H1 (cell line): ENCODE data around the gene LMX1B. TPM values are rescaled to one million over a fixed set of nuclear protein-coding genes. Genes with fewer than 3 reads are reported as not detected.
A peak's percentile ranks its signal among the peaks of the same experiment; 100 is the strongest.

Experiments used
- CTCF ChIA-PET: fragments of 300-600 bp; sonication (Branson Sonifier 250); formaldehyde crosslinking; loops from one replicate; lab custom pipeline; 2021; ENCODE audit not compliant: partially characterized antibody; lab: Charles Lee
- POLR2A ChIA-PET: fragments of 300-600 bp; sonication (Branson Sonifier 250); formaldehyde crosslinking; loops from one replicate; lab custom pipeline; 2021; ENCODE audit warnings: inconsistent platforms; ENCODE audit not compliant: partially characterized antibody; lab: Charles Lee
- DNase-seq, 2 experiments: peaks; one replicate each; pipeline versions ENCODE4 v3.0.0 to v3.0.0-alpha.2; 2010 to 2022; ENCODE audit warnings: low spot score in 2 of 2, low read depth in 1 of 2, mixed read lengths in 1 of 2
- FAIRE-seq: peaks from 2 replicates; lab custom pipeline; 2011; peaks lifted over from hg19 to GRCh38; lab: Jason Lieb, UNC
- H2AFZ ChIP-seq: 2 replicates; pipeline ENCODE4 v1.8.1; 2012; ENCODE audit warnings: low read length, inconsistent platforms
- H2AK5ac ChIP-seq: 2 replicates; pipeline ENCODE4 v1.6.1; 2013; ENCODE audit warnings: low read depth, low read length
- H2BK120ac ChIP-seq: replicated peaks from 2 replicates; pipeline ENCODE3; 2013; ENCODE audit warnings: low read depth, low read length, inconsistent platforms
- H2BK12ac ChIP-seq: 2 replicates; pipeline ENCODE4 v1.6.1; 2013; ENCODE audit warnings: low read depth, low read length
- H2BK15ac ChIP-seq: 2 replicates; pipeline ENCODE4 v1.6.1; 2013; ENCODE audit warnings: low read length
- H2BK20ac ChIP-seq: 2 replicates; pipeline ENCODE4 v1.6.1; 2013; ENCODE audit warnings: low read length
- H2BK5ac ChIP-seq: 2 replicates; pipeline ENCODE4 v1.6.1; 2013; ENCODE audit warnings: low read depth, low read length
- H3K14ac ChIP-seq: 2 replicates; pipeline ENCODE4 v1.6.1; 2013; ENCODE audit warnings: inconsistent platforms; ENCODE audit not compliant: insufficient read length
- H3K18ac ChIP-seq: 2 replicates; pipeline ENCODE4 v1.6.1; 2013; ENCODE audit warnings: low read length; ENCODE audit errors: extremely low read depth
- H3K23ac ChIP-seq: 2 replicates; pipeline ENCODE4 v1.6.1; 2013; ENCODE audit warnings: inconsistent platforms; ENCODE audit not compliant: insufficient read length
- H3K23me2 ChIP-seq: 2 replicates; pipeline ENCODE4 v1.6.1; 2013; ENCODE audit warnings: low read depth, low read length
- H3K27ac ChIP-seq: 2 replicates; pipeline ENCODE4 v1.6.1; 2011; ENCODE audit warnings: low read depth, low read length, inconsistent platforms
- H3K27me3 ChIP-seq, 4 experiments: replicated peaks in 1 of 4; 1 replicate in 1 of 4; 2 replicates in 3 of 4; pipeline versions ENCODE4 v1.6.1 to v1.8.1; 2011 to 2013; ENCODE audit warnings: low read length in 3 of 4, mild to moderate bottlenecking in 3 of 4, inconsistent platforms in 2 of 4, mixed read lengths in 2 of 4, moderate library complexity in 1 of 4; ENCODE audit not compliant: control insufficient read depth in 3 of 4, insufficient read depth in 3 of 4; ENCODE audit errors: extremely low read depth in 1 of 4
- H3K36me3 ChIP-seq, 4 experiments: 2 replicates each; pipeline versions ENCODE4 v1.6.1 to v1.8.1; 2011 to 2013; ENCODE audit warnings: mild to moderate bottlenecking in 4 of 4, low read length in 3 of 4, moderate library complexity in 2 of 4, control low read depth in 1 of 4, inconsistent platforms in 1 of 4; ENCODE audit not compliant: insufficient read depth in 4 of 4, control insufficient read depth in 2 of 4
- H3K4ac ChIP-seq: replicated peaks from 2 replicates; pipeline ENCODE3; 2013; ENCODE audit warnings: low read length, low read depth, mixed read lengths, inconsistent platforms; ENCODE audit not compliant: insufficient read length
- H3K4me1 ChIP-seq, 4 experiments: replicated peaks in 1 of 4; 1 replicate in 1 of 4; 2 replicates in 3 of 4; pipeline versions ENCODE4 v1.6.1 to v1.8.1; 2011 to 2013; ENCODE audit warnings: low read length in 3 of 4, inconsistent platforms in 2 of 4, mixed read lengths in 1 of 4; ENCODE audit not compliant: insufficient read depth in 4 of 4, control insufficient read depth in 3 of 4
- H3K4me2 ChIP-seq, 2 experiments: 2 replicates each; pipeline versions ENCODE4 v1.6.1 to v1.8.1; 2011 to 2013; ENCODE audit warnings: low read depth in 2 of 2, low read length in 2 of 2, control low read depth in 1 of 2, inconsistent platforms in 1 of 2, mild to moderate bottlenecking in 1 of 2; ENCODE audit not compliant: insufficient read depth in 1 of 2
- H3K4me3 ChIP-seq, 4 experiments: fragments of 200-600, 300-600 bp in 1 of 4; sonication (generic), shearing (Covaris generic), sonication (Bioruptor Twin) in 1 of 4; 2 replicates each; pipeline versions ENCODE4 v1.5.1 to v1.8.1; 2011 to 2016; ENCODE audit warnings: low read length in 4 of 4, low read depth in 3 of 4, control low read depth in 2 of 4, inconsistent platforms in 2 of 4, mild to moderate bottlenecking in 2 of 4, mixed read lengths in 1 of 4, moderate library complexity in 1 of 4; ENCODE audit not compliant: insufficient read depth in 2 of 4; ENCODE audit errors: extremely low read depth in 1 of 4
- H3K56ac ChIP-seq: replicated peaks from 2 replicates; pipeline ENCODE3; 2013; ENCODE audit warnings: low read depth, mild to moderate bottlenecking, mixed read lengths, low read length, inconsistent platforms; ENCODE audit not compliant: insufficient read length
- H3K79me1 ChIP-seq: 2 replicates; pipeline ENCODE4 v1.6.1; 2013; ENCODE audit warnings: low read depth, low read length, control low read depth
- H3K79me2 ChIP-seq, 2 experiments: 2 replicates each; pipeline versions ENCODE4 v1.6.1 to v1.8.1; 2012 to 2013; ENCODE audit warnings: low read length in 2 of 2, mild to moderate bottlenecking in 2 of 2, inconsistent platforms in 1 of 2; ENCODE audit not compliant: insufficient read depth in 2 of 2, control insufficient read depth in 1 of 2
- H3K9ac ChIP-seq, 4 experiments: replicated peaks in 1 of 4; 1 replicate in 1 of 4; 2 replicates in 3 of 4; pipeline versions ENCODE4 v1.6.1 to v1.8.1; 2011 to 2013; ENCODE audit warnings: low read depth in 3 of 4, low read length in 3 of 4, control low read depth in 2 of 4, mild to moderate bottlenecking in 2 of 4, moderate library complexity in 2 of 4, inconsistent platforms in 1 of 4; ENCODE audit errors: extremely low read depth in 1 of 4
- H3K9me3 ChIP-seq, 2 experiments: 2 replicates each; pipeline versions ENCODE4 v1.6.1 to v1.8.1; 2012 to 2013; ENCODE audit warnings: mild to moderate bottlenecking in 2 of 2, moderate library complexity in 2 of 2, control low read depth in 1 of 2, inconsistent platforms in 1 of 2, low read depth in 1 of 2, low read length in 1 of 2, mixed read lengths in 1 of 2; ENCODE audit not compliant: insufficient read depth in 2 of 2
- H4K20me1 ChIP-seq, 2 experiments: replicated peaks in 1 of 2; 2 replicates each; pipeline versions ENCODE3 to v1.8.1; 2011 to 2013; ENCODE audit warnings: inconsistent platforms in 2 of 2, low read length in 2 of 2, mild to moderate bottlenecking in 1 of 2; ENCODE audit not compliant: insufficient read depth in 2 of 2, control insufficient read depth in 1 of 2
- H4K5ac ChIP-seq: 2 replicates; pipeline ENCODE4 v1.6.1; 2013; ENCODE audit warnings: low read length, low read depth, mixed read lengths, inconsistent platforms; ENCODE audit not compliant: insufficient read length
- H4K8ac ChIP-seq: 2 replicates; pipeline ENCODE4 v1.8.0; 2013; ENCODE audit warnings: mild to moderate bottlenecking, moderate library complexity, low read length, inconsistent platforms; ENCODE audit not compliant: insufficient read depth; ENCODE audit errors: extremely low read depth
- H4K91ac ChIP-seq: replicated peaks from 2 replicates; pipeline ENCODE3; 2013; ENCODE audit warnings: low read length, mixed read lengths, inconsistent platforms; ENCODE audit not compliant: insufficient read length
- GABPA ChIP-seq: IDR thresholded peaks from 2 replicates; pipeline ENCODE4 v1.6.1; 2011; ENCODE audit warnings: mild to moderate bottlenecking, low read length, moderate library complexity, borderline replicate concordance; ENCODE audit not compliant: insufficient read depth
- GTF2F1 ChIP-seq: IDR thresholded peaks from 2 replicates; pipeline ENCODE4 v1.6.1; 2012; ENCODE audit warnings: low read depth, low read length, improper control_type of control experiment, borderline replicate concordance
- HDAC6 ChIP-seq: IDR thresholded peaks from one replicate; pipeline ENCODE4 v1.7.1; 2012; ENCODE audit warnings: low read depth, mild to moderate bottlenecking, inconsistent platforms, low read length, moderate library complexity
- JUN ChIP-seq: IDR thresholded peaks from 2 replicates; pipeline ENCODE4 v1.6.1; 2011; ENCODE audit warnings: low read depth, mild to moderate bottlenecking, improper control_type of control experiment, low read length
- NRF1 ChIP-seq: IDR thresholded peaks from 2 replicates; pipeline ENCODE4 v1.6.1; 2011; ENCODE audit warnings: mild to moderate bottlenecking, low read depth, low read length, improper control_type of control experiment
- PHF8 ChIP-seq: fragments of 200-600 bp; sonication (generic); conservative IDR thresholded peaks from 2 replicates; pipeline ENCODE4 v1.7.1; 2012; ENCODE audit warnings: low read depth, mild to moderate bottlenecking, inconsistent platforms, low read length, moderate library complexity
- SP1 ChIP-seq: IDR thresholded peaks from 2 replicates; pipeline ENCODE4 v1.6.1; 2011; ENCODE audit warnings: low read depth, low read length
- SUZ12 ChIP-seq: fragments of 200-600 bp; sonication (generic); IDR thresholded peaks from 2 replicates; pipeline ENCODE4 v1.6.1; 2012; ENCODE audit warnings: mild to moderate bottlenecking, inconsistent platforms, low read length, moderate library complexity, mixed read lengths
- TAF1 ChIP-seq: IDR thresholded peaks from 2 replicates; pipeline ENCODE4 v1.6.1; 2011; ENCODE audit warnings: mild to moderate bottlenecking, low read depth, low read length
- YY1 ChIP-seq: IDR thresholded peaks from 2 replicates; pipeline ENCODE4 v1.6.1; 2011; ENCODE audit warnings: low read depth, mild to moderate bottlenecking, low read length
- WGBS, 2 experiments: shearing (Covaris generic) in 1 of 2; methylation state at CpG; one replicate each; pipeline versions ENCODE4 v1.1.6 to v1.1.7; 2013 to 2015; ENCODE audit warnings: low lambda C conversion rate in 2 of 2, mixed read lengths in 2 of 2, inconsistent platforms in 1 of 2, low coverage in 1 of 2, missing lambda C conversion rate in 1 of 2; ENCODE audit not compliant: insufficient replicate concordance in 2 of 2, insufficient coverage in 1 of 2, insufficient read length in 1 of 2; ENCODE audit errors: extremely low coverage in 1 of 2, missing lambda C conversion rate in 1 of 2; 5-methylcytosine and 5-hydroxymethylcytosine counted together
- polyA plus RNA-seq, 7 experiments: library from polyadenylated mRNA; depleted of rRNA in 3 of 7; stranded (reverse) in 5 of 7; unstranded in 2 of 7; fragments of >200 nt in 5 of 7; fragments of 200-250 nt in 2 of 7; gene quantifications; 1 replicate in 5 of 7; 2 replicates in 1 of 7; 4 replicates in 1 of 7; pipeline versions ENCODE4 v1.2.1 to v1.2.3, GENCODE V29; 2011 to 2013; ENCODE audit warnings: missing spikeins in 2 of 7, mixed read lengths in 2 of 7
- total RNA-seq: library from RNA; stranded (reverse); fragmentation: NEBNext Ultra II Directional; extraction: Animal tissue kit (Norgen Biotek cat#: 25700); gene quantifications from 2 replicates; pipeline ENCODE4 v1.2.1, GENCODE V29; 2021
- TF ChIP-seq, protein P1 (sequence below): IDR thresholded peaks from 2 replicates; pipeline ENCODE4 v1.6.1; 2012; ENCODE audit warnings: inconsistent platforms
- TF ChIP-seq, protein P2 (sequence below): IDR thresholded peaks from 2 replicates; pipeline ENCODE4 v1.6.1; 2012; ENCODE audit warnings: inconsistent platforms

The LMX1B gene
- total and polyA plus RNA-seq, 2 of the 8 experiments (the other 6 are each of a cell fraction or from before 2014, with no cell fraction given) = 0.09 to 0.37 TPM

DNA sequence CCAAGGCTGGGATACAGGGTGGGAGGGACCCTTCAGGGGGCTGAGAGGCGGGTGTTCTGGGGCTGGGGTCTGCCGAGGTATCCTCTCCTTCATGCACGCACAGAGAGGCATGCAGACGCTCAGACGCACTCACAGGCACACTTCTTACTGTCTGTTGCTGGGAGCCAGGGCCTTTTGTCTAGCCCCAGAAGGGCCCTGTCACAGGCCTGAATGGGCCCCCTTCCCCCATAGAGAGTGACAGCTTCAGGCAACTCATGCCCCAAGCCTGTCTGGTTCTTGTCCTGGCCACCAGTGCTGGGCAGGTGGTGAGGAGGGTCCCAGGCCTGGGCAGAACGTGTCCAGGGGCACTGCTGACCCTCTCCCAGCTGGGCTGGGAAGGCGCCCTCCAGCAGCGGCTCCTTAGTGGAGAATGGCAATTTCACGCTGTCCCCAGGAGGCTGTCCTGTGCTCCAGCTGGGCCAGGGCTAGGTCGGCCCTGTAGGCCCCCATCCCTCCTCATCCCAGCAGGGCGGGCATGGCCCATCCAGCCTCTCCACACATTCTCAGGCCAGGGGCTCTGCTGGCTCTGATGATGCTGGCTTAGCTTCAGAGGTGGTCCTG, 45.3 kb downstream of the LMX1B start:
- no peak overlapping the region for H4K8ac ChIP-seq
- H4K20me1 ChIP-seq = no peaks in the 10 kb centered on the region
- H3K36me3 ChIP-seq = no peaks in the 10 kb centered on the region; a peak in 1 of 8 replicates
- H2BK15ac ChIP-seq = peak overlapping the region; percentile 95
- H2AFZ ChIP-seq = no peak overlapping the region
- H2BK5ac ChIP-seq = no peak overlapping the region
- H2BK120ac ChIP-seq = no peak overlapping the region
- H3K56ac ChIP-seq = no peak overlapping the region
- FAIRE-seq = no peak
- ChIA-PET POLR2A (interaction anchor here (0.9 to 1.4 kb wide), 2 partner anchors 17 to 18 kb away, joined by 4 to 5 read pairs; no protein-coding TSS in a partner anchor), CTCF (interaction anchor here (1.0 to 6.2 kb wide), 7 partner anchors 13 to 47 kb away, joined by 3 to 54 read pairs (median 4); no protein-coding TSS in a partner anchor)
- 87% methylated on average over 7 of the region's 11 CpGs; no CpG with 5 or more reads in 1 of the 2 experiments for WGBS, 2 experiments
- H2BK12ac ChIP-seq = peak overlapping the region; percentile 17; the same call in 1 of the 2 replicates
- H3K18ac ChIP-seq = 0 out of 2 replicates have a peak overlapping the region, but pooled peaks have one; percentile 27
- no peak overlapping the region for H3K9ac ChIP-seq
- no peak overlapping the region for H4K5ac ChIP-seq
- peaks cover 0 to 6% (median 0%) of the 10 kb centered on the region in 4 experiments; a peak in 2 of 7 replicates for H3K27me3 ChIP-seq
- H3K14ac ChIP-seq = no peak overlapping the region
- no peaks in the 10 kb centered on the region for H3K23me2 ChIP-seq
- H3K79me1 ChIP-seq = no peaks in the 10 kb centered on the region
- H4K91ac ChIP-seq = no peak overlapping the region
- no peak overlapping the region for H3K4me2 ChIP-seq
- H3K4me3 ChIP-seq = no peak overlapping the region
- H3K4ac ChIP-seq = no peak overlapping the region
- DNase-seq = no peak
- no peak overlapping the region for H2BK20ac ChIP-seq
- H3K79me2 ChIP-seq = no peaks in the 10 kb centered on the region
- no peak overlapping the region for H3K23ac ChIP-seq
- H2AK5ac ChIP-seq = no peak overlapping the region
- H3K27ac ChIP-seq = no peak overlapping the region
- H3K9me3 ChIP-seq = no peaks in the 10 kb centered on the region
- peaks cover 3 to 22% (median 18%) of the 10 kb centered on the region in 4 experiments for H3K4me1 ChIP-seq
- TF ChIP-seq NRF1 (no peak), YY1 (no peak), SUZ12 (no peak), JUN (no peak), GTF2F1 (no peak), SP1 (no peak), TAF1 (no peak), PHF8 (no peak), HDAC6 (no peak), GABPA (no peak)
- TF ChIP-seq, protein P1, sequence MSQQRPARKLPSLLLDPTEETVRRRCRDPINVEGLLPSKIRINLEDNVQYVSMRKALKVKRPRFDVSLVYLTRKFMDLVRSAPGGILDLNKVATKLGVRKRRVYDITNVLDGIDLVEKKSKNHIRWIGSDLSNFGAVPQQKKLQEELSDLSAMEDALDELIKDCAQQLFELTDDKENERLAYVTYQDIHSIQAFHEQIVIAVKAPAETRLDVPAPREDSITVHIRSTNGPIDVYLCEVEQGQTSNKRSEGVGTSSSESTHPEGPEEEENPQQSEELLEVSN = no peak
- TF ChIP-seq, protein P2, sequence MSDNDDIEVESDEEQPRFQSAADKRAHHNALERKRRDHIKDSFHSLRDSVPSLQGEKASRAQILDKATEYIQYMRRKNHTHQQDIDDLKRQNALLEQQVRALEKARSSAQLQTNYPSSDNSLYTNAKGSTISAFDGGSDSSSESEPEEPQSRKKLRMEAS = no peak
